BE2C (cell line): ENCODE measurements around the gene RBM15B.

Source experiments
- DNase-seq: peaks from one replicate; pipeline ENCODE4 v3.0.0-alpha.2; 2020
- H3K27me3 ChIP-seq: fragments of 250-450 bp; sonication (Bioruptor Pico); 2 replicates; pipeline ENCODE4 v1.5.1; 2020; ENCODE audit warnings: mild to moderate bottlenecking
- H3K36me3 ChIP-seq: fragments of 250-450 bp; sonication (Bioruptor Pico); 2 replicates; pipeline ENCODE4 v1.5.1; 2020; ENCODE audit warnings: mild to moderate bottlenecking
- H3K4me1 ChIP-seq: fragments of 250-450 bp; sonication (Bioruptor Pico); 2 replicates; pipeline ENCODE4 v1.5.1; 2020
- H3K4me3 ChIP-seq: 2 replicates; pipeline ENCODE4 v1.5.1; 2011; ENCODE audit warnings: low read depth, low read length
- H3K9me3 ChIP-seq: fragments of 250-450 bp; sonication (Bioruptor Pico); 2 replicates; pipeline ENCODE4 v1.5.1; 2020
- CTCF ChIP-seq: IDR thresholded peaks from 2 replicates; pipeline ENCODE4 v1.5.1; 2012; ENCODE audit warnings: mild to moderate bottlenecking, low read depth, low read length

The RBM15B gene

GRCh38 chr3:51400166-51400565, 9.1 kb downstream of the RBM15B start:
- H3K36me3 ChIP-seq, result peaks cover 15% of the 10 kb centered on the region
- no peak for DNase-seq
- no peaks in the 10 kb centered on the region for H3K9me3 ChIP-seq
- H3K4me3 ChIP-seq, result no peak overlapping the region
- H3K27me3 ChIP-seq, result no peaks in the 10 kb centered on the region
- no peaks in the 10 kb centered on the region for H3K4me1 ChIP-seq
- TF ChIP-seq CTCF, result no peak

- TF ChIP-seq CTCF, result no peak
- H3K36me3 ChIP-seq, result peaks cover 3% of the 10 kb centered on the region; the same call in 1 of the 2 replicates
- no peaks in the 10 kb centered on the region for H3K27me3 ChIP-seq
- H3K4me1 ChIP-seq, result no peaks in the 10 kb centered on the region
- no peak for DNase-seq
- no peaks in the 10 kb centered on the region for H3K9me3 ChIP-seq
- no peak overlapping the region for H3K4me3 ChIP-seq
Measured at GRCh38 chr3:51401735-51402134, 10.7 kb downstream of the RBM15B start.

GRCh38 chr3:51403675-51404074, 12.6 kb downstream of the RBM15B start:
- Histone ChIP-seq H3K9me3 (no peaks in the 10 kb centered on the region), H3K36me3 (no peaks in the 10 kb centered on the region; the same call in 1 of the 2 replicates), H3K27me3 (no peaks in the 10 kb centered on the region), H3K4me3 (no peak overlapping the region), H3K4me1 (no peaks in the 10 kb centered on the region)
- no peak for DNase-seq
- TF ChIP-seq CTCF, result no peak

GRCh38 chr3:51408021-51408420, 16.9 kb downstream of the RBM15B start:
- no peaks in the 10 kb centered on the region for H3K9me3 ChIP-seq
- no peak for TF ChIP-seq CTCF
- no peaks in the 10 kb centered on the region; the same call in 1 of the 2 replicates for H3K36me3 ChIP-seq
- no peaks in the 10 kb centered on the region for H3K27me3 ChIP-seq
- H3K4me1 ChIP-seq, result no peaks in the 10 kb centered on the region
- H3K4me3 ChIP-seq, result no peak overlapping the region
- DNase-seq, result no peak

GRCh38 chr3:51408813-51409212, 17.7 kb downstream of the RBM15B start:
- Histone ChIP-seq H3K36me3 (no peaks in the 10 kb centered on the region; the same call in 1 of the 2 replicates), H3K9me3 (no peaks in the 10 kb centered on the region), H3K4me3 (no peak overlapping the region), H3K4me1 (no peaks in the 10 kb centered on the region), H3K27me3 (no peaks in the 10 kb centered on the region)
- TF ChIP-seq CTCF, result no peak
- DNase-seq, result no peak

GRCh38 chr3:51422211-51422610, 31.1 kb downstream of the RBM15B start:
- Histone ChIP-seq H3K9me3 (no peaks in the 10 kb centered on the region), H3K4me3 (no peak overlapping the region), H3K4me1 (no peaks in the 10 kb centered on the region), H3K36me3 (peaks cover 1% of the 10 kb centered on the region; the same call in 1 of the 2 replicates), H3K27me3 (no peaks in the 10 kb centered on the region)
- no peak for TF ChIP-seq CTCF
- no peak for DNase-seq
